GM21576 (cell line): ENCODE data around the gene MTIF2.
"Not testable (repeated sequence)": the region's sequence is repeated elsewhere in the genome, so short reads cannot be mapped to it uniquely, and the experiment has no call there.

Source experiments
- ATAC-seq: cut with Tn5 transposase; IDR thresholded peaks from one replicate; pipeline ENCODE4 v1.9.1; 2021; ENCODE audit warnings: mild to moderate bottlenecking, moderate library complexity; ENCODE audit not compliant: unreplicated experiment

Gene MTIF2

DNA sequence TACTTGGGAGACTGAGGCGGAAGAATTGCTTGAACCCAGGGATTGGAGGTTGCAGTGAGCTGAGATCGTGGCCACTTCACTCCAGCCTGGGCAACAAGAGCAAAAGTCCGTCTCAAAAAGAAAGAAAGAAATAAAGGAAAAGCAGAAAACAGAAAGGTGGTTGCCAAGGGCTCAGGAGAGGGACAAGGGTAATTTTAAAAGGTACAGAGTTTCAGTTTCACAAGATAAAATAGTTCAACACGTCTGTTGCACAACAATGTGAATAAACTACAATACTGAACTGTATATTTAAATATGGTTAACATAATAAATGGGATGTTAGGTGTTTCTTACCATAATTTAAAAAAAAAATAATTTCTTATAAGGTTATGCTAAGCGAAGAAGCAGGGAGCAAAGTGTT is 23.6 kb downstream of the MTIF2 start:
- ATAC-seq: no peak

DNA sequence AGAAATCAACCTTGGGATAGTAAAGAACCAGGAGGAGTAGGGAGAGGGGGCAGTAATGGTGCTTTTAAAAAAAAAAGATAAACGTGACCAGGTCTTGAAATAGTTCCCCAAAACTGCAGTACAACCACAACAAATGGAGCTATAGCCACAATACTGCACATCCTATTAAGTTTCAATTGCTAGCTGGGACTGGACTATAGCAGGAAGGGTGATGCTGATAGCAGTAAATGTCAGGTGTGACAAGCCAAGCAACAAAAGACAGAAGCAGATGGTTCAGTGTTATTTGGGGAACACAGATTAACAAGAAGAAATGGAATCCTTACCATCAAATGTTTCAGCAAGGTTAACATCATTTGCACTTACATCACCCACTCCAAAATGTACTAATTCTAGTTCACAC is 26.4 kb downstream of the MTIF2 start:
- ATAC-seq: no peak

DNA sequence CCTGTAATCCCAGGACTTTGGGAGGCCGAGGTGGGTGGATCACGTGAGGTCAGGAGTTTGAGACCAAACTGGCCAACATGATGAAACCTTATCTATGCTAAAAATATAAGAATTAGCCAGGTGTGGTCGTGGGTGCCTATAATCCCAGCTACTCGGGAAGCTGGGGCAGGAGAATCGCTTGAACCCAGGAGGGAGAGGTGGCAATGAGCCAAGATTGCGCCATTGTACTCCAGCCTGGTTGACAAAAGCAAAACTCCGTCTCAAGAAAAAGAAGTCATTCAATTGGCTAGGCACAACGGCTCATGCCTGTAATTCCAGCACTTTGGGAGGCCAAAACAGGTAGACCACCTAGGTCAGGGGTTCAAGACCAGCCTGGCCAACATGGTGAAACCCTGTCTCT is 27.4 kb downstream of the MTIF2 start:
- ATAC-seq: not testable (repeated sequence)

DNA sequence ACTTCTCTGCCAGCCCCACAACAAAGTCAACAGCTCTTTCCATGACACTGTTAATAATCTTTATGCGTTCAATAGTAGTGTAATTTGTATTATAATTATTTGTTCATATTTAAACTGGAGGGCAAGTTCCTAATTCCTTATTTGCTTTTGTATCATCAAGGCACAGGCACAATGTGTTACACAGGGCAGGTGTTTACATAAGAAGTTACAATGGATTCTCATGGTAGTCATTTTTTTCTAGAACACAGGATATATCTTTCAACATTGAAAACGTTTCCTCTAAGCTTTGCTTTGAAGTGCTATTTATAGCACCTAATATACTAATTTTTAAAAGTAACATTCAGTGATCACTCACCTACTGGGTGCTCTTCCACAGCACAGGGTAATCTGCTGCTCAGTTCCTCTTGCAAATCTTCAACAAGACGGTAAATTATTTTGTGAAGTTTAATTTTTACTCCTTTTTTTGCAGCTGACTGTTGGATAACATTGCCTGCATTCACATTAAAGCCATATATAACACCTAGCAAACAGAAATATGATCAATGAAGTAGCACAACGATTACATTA is 29.3 kb downstream of the MTIF2 start:
- ATAC-seq: no peak

DNA sequence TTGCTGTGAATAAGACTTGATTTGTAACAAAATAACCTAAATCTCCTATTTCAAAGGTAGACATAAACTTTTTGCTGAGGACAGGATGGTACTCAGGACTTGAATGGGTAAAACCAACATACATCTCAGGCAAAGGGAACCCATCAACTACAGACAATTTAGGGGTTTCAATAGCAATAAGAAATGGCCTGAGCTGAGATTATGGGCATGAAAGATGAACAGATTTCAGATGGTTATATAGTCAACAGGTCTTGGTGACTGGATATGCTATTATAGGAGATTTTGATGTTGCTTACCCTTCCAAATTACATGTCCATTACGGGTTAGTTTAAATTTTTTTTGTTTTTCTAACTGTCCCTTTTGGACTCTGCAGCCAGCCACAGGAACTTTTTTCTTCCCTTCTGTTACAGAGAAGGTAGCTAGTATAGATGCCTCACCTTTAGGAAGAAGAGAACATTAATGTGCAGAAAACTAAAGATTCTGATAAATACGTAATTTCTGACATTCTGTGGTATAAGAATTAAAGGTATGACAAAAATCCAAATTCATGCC is 32.0 kb downstream of the MTIF2 start:
- ATAC-seq: no peak

DNA sequence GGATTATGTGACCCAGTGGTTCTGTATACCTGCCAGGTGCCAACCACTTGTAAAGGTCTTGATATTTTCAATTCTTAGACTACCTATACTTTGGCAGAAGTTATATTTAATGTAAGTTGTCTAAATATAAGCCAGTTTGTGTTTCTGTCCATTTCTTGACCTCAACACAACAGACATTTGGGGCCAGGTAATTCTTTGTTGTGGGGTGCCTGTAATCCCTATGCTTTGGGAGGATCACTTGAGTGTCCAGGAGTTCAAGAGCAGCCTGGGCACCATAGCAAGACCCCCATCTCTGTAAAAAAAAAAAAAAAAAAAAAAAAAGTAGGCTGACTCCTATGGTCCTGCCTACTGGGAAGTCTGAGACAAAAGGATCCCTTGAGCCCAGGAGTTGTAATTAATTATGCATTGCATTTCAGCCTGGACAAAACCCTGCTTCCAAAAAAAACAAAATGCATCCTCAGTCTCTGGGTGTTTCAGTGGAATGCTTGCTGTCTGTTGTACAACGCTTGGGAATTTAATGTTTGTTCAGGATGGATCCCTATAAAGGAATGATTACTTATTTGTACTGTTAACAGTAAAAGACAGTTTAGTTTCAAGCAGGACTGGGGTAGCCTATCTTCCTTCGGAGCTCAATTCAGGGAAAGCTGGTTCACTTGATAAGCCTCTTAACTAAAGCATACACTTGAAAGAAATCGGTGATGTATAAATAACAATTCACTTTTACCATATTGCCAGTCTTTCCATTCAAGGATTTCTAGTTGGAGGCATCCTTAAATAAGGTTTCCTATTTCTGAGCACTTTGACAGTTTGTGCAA is 33.1 kb downstream of the MTIF2 start:
- ATAC-seq: no peak

DNA sequence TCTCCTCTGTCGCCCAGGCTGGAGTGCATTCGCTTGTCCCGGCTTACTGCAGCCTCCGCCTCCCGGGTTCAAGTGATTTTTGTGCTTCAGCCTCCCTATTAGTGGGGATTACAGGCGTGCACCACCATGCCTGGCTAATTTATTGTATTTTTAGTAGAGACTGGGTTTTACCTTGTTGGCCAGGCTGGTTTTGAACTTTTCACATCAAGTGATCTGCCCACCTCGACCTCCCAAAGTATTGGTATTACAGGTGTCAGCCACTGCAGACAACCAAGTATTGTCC is 35.4 kb downstream of the MTIF2 start:
- no peak for ATAC-seq

DNA sequence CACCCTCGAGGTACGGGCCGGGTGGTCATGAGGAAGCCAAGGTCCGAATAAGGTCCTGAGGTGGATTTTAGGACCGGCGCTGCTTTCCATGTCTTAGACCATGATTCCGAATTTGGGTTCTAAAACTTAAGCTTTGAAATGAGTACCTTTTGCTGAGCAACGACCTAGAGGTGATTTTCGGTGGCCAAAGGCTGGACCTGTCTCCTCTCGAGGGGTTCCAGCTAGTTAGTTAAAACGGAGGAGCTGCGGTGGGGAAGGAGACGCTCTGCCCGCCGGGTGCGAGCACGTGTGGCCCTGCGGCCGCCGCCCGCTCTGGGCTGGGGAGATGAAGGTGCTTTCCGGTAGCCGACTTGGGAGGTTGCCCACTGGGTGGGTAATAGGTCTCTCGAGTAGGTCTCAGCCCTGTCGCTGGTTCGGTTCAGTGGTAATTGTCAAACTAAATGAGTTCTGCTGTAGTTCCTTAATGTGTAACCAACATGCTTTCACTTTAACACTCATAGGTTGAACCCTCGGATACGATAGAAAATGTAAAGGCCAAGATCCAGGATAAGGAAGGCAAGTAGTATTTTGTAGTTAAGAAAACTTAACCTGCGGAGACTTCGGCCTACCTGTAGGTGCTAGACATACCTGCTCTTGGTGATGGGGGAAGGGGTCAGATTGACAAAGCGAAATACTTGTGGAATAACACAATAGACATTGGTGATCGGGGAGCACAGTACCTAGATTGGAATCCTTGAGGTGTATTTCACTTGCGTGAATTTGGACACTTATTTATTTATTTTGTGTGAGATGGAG is 36.0 kb downstream of the MTIF2 start:
- ATAC-seq: peak; percentile 4

DNA sequence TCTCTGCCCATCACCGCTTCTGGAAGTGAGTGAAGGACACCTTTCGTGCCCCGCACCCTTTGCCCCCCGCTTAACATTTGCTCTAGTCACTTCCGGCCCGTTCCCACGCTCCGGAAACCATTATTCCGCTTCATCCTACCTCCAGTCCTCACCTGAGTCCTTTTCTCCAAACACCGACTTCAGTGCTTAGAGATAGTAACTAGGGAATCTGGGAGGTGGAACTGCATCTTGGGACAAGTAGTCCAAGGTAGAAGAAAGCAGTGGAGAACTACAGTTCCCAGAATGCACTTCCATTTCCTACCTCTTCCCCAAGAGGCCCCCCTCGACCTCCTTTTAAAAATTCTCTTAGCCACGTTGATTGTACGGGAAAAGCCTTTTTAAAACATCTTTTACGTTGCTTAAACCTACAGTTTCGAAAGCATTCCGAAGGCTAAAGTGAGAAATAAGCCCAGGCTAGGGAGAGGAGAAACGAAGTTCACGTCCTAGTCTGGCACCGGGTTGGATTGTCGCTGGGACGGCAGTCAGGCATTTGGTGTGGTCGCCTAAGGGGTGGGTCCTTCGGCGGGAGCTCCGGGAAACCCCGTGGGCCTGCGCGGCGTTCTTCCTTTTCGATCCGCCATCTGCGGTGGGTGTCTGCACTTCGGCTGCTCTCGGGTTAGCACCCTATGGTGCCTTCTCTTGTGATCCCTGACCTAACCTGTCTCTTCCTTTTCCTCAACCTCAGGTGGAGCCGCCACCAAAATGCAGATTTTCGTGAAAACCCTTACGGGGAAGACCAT is 36.8 kb downstream of the MTIF2 start, which contains the start of the genes CLHC1 and RPS27A:
TSS of gene CLHC1 (minus strand) at position 210 of the 779 bp plus-strand sequence. CDS start 9,882 bp downstream, outside the sequence.
TSS of gene RPS27A (plus strand) at position 605 of the 779 bp plus-strand sequence. CDS start at position 742, 137 bp downstream.
- ATAC-seq: peak; percentile 91

DNA sequence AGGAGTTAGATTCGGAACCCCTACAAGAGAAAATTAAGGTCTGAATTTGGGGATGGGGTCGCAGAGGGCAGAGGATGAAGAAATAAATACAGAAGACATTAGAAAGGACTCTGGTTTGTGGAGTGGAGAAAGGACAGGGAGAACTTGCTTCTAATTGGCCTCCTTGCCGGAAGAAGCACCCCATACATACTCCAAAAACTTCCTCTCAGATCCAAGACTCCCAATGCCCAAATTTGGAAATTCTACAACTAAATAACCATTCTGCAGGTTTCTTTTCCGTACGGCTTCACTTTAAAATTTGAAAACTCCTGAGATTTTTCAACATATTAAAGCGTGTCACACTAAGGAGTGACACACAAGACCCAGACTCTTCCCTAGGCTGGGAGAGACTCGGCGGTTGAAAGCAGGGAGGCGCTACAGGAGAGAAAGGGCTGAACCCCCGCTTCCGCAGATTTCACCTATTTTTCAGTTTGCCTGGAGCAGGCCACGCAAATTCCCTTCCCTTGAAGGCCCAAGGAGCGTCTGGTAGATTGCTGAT is 37.4 kb downstream of the MTIF2 start:
- no peak for ATAC-seq

DNA sequence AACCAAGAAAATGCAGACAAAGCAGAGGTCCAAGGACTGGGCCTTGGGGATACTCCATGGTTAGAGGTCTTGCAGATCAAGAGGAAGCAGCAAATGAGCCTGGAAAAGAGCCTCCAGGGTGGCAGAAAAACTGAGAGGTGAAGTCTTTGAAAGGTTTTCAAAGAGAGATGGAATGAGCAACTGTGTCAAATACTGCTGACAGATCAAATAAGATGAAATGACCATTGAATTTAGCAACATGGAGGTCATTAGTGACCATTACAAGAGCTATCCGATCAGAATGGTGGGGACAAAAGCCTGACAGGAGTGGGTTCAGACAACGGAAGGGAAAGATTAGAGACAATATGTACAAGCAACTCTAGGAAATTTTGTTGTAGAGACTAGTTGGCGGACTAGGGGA is 38.5 kb downstream of the MTIF2 start:
- no peak for ATAC-seq

DNA sequence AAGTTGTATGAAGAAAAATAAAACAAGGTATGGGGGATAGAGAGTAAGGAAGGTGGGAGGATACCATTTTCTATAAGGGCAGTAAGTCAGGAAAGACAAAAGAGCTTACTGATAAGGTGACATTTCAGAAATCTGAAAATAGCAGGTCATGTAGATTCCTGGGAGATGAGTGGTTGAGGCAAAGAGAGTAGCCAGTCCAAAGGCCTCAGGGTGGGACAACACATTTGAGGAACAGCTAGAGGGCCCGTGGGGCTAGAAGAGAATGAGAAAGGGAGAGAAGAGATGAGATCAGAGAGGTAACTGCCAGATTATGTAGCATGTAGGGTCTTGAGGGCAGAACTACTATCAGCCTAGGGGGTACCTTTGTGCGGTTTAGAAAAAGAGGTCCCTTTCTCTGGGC is 39.8 kb downstream of the MTIF2 start:
- ATAC-seq: no peak

DNA sequence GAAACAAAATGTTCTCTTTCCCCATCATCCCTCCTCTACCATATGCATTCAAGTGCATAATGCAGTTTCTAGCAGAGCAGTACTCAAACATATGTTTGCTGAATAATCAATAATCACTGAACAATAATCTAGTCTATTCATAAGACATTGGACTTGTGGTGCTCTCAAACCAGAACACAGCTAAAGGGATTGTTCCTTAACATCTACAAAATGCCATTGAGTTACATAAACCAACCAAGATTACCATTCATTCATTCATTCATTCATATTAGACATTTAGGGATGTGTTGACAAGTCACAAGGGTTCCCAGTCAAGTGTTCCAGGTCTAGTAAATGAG is 40.8 kb downstream of the MTIF2 start:
- no peak for ATAC-seq

DNA sequence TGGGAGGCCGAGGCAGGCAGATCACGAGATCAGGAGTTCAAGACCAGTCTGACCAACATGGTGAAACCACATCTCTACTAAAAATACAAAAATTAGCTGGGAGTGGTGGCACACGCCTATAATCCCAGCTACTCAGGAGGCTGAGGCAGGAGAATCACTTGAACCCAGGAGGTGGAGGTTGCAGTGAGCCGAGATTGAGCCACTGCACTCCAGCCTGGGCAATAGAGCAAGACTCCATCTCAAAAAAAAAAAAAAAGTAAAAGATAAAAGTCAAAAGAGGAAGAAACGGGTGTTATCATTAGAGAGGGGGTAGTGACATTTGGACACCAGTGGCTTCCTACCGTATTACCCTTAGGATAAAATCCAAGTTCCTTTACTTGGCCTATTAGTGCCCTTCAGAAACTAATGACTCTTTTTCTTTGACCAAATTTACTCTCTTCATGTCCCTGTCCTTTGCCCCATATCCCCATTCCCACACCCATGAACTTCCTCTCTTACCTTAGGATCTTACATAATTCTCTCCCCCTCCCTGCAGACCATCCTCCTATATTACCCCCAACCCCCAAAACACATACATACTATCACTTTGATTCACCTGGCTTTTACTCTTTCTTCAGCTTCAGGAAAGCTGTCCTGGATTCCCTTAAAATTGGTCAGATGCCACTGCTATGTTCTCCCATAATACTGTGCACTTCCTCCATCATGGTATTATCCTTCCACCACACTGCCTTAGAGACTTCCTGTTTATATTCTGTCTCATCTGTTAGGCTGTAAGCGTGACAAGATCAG is 41.4 kb downstream of the MTIF2 start:
- ATAC-seq: not testable (repeated sequence)

DNA sequence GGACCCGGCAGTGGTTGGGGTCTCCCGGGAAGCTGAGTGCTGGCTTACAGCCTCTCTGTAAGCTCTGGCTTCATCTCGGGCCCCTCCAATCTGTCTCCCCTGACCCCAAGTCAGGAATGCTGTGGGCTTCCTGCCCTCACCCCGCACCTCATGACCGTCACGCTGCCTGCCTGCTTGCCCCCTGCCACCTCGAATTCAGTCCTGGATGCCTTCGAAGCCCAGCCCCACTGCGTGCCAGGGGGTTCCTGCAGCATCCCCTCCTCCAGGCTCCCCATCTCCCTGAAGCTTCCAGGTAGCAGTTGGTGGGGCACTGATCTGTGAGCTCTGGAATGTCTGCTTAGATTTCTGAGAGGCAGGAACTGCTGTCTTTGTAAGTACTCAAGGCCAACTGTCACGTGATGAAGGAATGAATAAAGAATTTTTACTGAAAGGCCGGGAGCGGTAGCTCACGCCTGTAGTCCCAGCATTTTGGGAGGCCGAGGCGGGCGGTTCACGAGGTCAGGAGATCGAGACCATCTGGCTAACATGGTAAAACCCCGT is 43.5 kb downstream of the MTIF2 start:
- no peak for ATAC-seq

DNA sequence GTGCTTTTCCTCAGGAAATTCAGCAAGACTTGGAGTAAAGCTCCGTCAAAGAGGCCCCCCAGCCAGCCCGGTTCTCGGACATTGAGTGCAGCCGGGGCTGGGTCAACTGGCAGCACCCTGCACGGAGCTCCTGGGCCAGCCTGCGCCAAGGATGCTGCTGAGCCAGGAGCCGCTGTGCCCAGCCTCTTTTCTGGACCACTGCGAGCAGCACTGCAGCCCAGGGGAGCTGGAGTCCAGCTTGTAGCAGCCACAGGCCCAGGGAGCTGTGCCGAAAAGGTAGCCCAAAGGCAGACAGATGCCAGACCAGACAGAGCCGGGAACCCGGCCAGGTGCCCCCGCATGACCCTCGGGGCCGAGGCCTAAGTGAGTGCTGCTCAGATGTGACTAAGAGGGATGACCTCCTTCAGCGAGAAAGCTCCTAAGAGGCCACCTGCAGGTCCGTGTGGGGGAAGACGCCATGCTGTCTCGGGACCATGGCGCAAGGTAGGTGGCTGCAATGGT is 44.2 kb downstream of the MTIF2 start:
- no peak for ATAC-seq

DNA sequence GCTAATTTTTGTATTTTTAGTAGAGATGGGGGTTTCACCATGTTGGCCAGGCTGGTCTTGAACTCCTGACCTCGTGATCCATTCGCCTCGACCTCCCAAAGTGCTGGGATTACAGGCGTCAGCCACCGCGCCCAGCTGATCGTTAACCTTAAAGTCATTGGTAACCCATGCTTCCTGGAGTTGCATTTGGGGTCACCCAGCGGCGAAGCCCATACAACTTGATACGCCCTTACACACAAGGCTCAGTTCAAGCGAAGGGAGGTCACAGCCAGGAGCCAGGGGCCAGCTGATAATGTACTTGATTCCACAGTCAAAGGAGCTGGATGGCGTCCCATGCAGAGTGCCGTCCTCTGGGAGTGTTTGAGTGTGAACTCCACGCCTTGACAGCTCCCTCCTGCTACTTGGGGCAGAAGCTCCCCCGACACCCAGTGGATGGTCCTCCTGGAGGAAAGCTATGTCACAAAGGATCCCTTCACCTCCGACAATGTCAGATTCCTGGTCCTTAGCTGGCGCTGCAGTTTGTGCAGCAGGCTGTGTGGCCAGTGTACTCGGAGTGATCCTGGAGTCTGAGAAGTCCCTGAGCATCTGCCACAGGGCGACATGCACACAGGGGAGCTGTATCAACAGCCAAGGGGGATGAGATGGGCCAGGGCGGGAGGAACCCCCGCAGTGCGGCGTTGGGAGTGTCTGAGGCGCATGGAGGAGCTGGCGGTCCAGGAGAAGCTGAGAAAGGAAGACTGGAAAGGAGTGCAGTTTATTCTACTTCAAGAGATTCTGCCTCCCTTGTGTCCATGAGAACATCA is 44.9 kb downstream of the MTIF2 start:
- no peak for ATAC-seq

DNA sequence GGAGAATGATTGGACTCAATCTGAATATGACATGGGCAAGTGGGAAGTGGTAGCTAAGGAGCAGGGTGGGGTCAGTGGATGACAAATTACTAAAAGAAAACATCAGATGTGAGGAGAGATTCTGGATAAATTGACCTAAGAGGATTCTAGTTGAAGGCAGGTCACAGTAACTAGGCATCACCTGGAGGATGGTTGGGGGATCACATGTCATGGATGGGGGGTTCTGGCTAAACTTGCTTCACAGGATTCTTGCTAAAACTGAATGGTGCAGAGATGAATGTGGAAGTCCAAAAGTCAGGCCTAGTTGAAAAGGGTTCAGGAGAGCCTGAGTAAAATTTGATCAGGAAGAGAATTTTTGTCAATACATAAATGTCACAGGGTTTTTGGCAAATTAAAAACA is 55.2 kb downstream of the MTIF2 start:
- ATAC-seq: no peak

DNA sequence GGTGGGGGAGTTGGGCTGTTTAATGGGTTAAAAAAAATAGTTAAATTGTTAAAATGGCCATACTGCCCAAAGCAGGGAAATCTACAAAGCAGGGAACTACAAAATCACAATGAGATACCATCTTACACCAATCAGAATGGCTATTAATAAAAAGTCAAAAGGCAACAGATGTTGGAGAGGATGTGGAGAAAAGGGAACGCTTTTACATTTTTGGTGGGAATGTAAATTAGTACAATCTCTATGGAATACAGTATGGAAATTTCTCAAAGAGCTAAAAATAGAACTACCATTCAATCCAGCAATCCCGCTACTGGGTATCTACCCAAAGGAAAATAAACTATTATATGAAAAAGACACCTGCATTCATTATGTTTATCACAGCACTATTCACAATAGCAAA is 64.1 kb downstream of the MTIF2 start:
- no peak for ATAC-seq
